H9 (cell line): ENCODE measurements around the gene OLIG1. TPM values are rescaled to one million over a fixed set of nuclear protein-coding genes. Genes with fewer than 3 reads are reported as not detected.

ENCODE experiments used
- DNase-seq: peaks from one replicate; pipeline ENCODE4 v3.0.0-alpha.2; 2017
- H2AFZ ChIP-seq: one replicate; pipeline ENCODE4 v1.6.1; 2013; ENCODE audit warnings: mild to moderate bottlenecking, low read length, control low read depth, moderate library complexity
- H2AK5ac ChIP-seq: 2 replicates; pipeline ENCODE4 v1.6.1; 2013; ENCODE audit warnings: low read length, control low read depth, mixed read lengths; ENCODE audit not compliant: insufficient read length
- H2BK120ac ChIP-seq: one replicate; pipeline ENCODE4 v1.6.1; 2013; ENCODE audit warnings: low read depth, mild to moderate bottlenecking, low read length, control low read depth, inconsistent platforms; ENCODE audit not compliant: poor library complexity, severe bottlenecking
- H2BK12ac ChIP-seq: 2 replicates; pipeline ENCODE4 v1.6.1; 2013; ENCODE audit warnings: low read length, control low read depth, mixed read lengths, low read depth; ENCODE audit not compliant: insufficient read length
- H2BK15ac ChIP-seq: 2 replicates; pipeline ENCODE4 v1.6.1; 2013; ENCODE audit warnings: low read depth, low read length, control low read depth
- H2BK20ac ChIP-seq: one replicate; pipeline ENCODE4 v1.6.1; 2013; ENCODE audit warnings: low read depth, mild to moderate bottlenecking, low read length, control low read depth, inconsistent platforms; ENCODE audit not compliant: poor library complexity, severe bottlenecking
- H2BK5ac ChIP-seq: 2 replicates; pipeline ENCODE4 v1.6.1; 2013; ENCODE audit warnings: low read length, control low read depth, mixed read lengths; ENCODE audit not compliant: insufficient read length
- H3K14ac ChIP-seq: 2 replicates; pipeline ENCODE4 v1.6.1; 2013; ENCODE audit warnings: low read length, control low read depth; ENCODE audit not compliant: insufficient read depth
- H3K18ac ChIP-seq: 2 replicates; pipeline ENCODE4 v1.6.1; 2013; ENCODE audit warnings: low read depth, mild to moderate bottlenecking, mixed read lengths, low read length, control low read depth; ENCODE audit not compliant: insufficient read length
- H3K23ac ChIP-seq: 2 replicates; pipeline ENCODE4 v1.6.1; 2013; ENCODE audit warnings: low read length, control low read depth, mixed read lengths, low read depth; ENCODE audit not compliant: insufficient read length
- H3K23me2 ChIP-seq: 2 replicates; pipeline ENCODE4 v1.6.1; 2013; ENCODE audit warnings: low read depth, mild to moderate bottlenecking, mixed read lengths, low read length, control low read depth; ENCODE audit not compliant: insufficient read length, poor library complexity, severe bottlenecking
- H3K27ac ChIP-seq: 2 replicates; pipeline ENCODE4 v1.5.1; 2013; ENCODE audit warnings: low read length, control low read depth, mixed read lengths, low read depth; ENCODE audit not compliant: insufficient read length
- H3K27me3 ChIP-seq: 2 replicates; pipeline ENCODE4 v1.6.1; 2013; ENCODE audit warnings: low read length, control low read depth, inconsistent platforms; ENCODE audit not compliant: insufficient read depth
- H3K4ac ChIP-seq: 2 replicates; pipeline ENCODE4 v1.6.1; 2013; ENCODE audit warnings: low read depth, mild to moderate bottlenecking, control low read depth, inconsistent platforms, low read length, moderate library complexity
- H3K4me1 ChIP-seq: 2 replicates; pipeline ENCODE4 v1.6.1; 2013; ENCODE audit warnings: low read length, control low read depth, inconsistent platforms; ENCODE audit not compliant: insufficient read depth
- H3K4me2 ChIP-seq: 2 replicates; pipeline ENCODE4 v1.6.1; 2013; ENCODE audit warnings: low read length, control low read depth, mixed read lengths; ENCODE audit not compliant: insufficient read length, insufficient read depth
- H3K56ac ChIP-seq: 2 replicates; pipeline ENCODE4 v1.6.1; 2013; ENCODE audit warnings: low read depth, mild to moderate bottlenecking, mixed read lengths, low read length, control low read depth; ENCODE audit not compliant: insufficient read length
- H3K79me1 ChIP-seq: 2 replicates; pipeline ENCODE4 v1.6.1; 2013; ENCODE audit warnings: low read depth, mild to moderate bottlenecking, moderate library complexity, low read length, control low read depth, inconsistent platforms; ENCODE audit not compliant: insufficient read depth, poor library complexity, severe bottlenecking
- H3K79me2 ChIP-seq: 2 replicates; pipeline ENCODE4 v1.6.1; 2013; ENCODE audit warnings: low read length, control low read depth, inconsistent platforms; ENCODE audit not compliant: insufficient read depth
- H3K9ac ChIP-seq: 2 replicates; pipeline ENCODE4 v1.6.1; 2013; ENCODE audit warnings: low read length, control low read depth, mixed read lengths; ENCODE audit not compliant: insufficient read length; ENCODE audit errors: extremely low read depth
- H3K9me3 ChIP-seq: one replicate; pipeline ENCODE4 v1.6.1; 2013; ENCODE audit warnings: low read depth, low read length, inconsistent platforms; ENCODE audit not compliant: control insufficient read depth
- H3T11ph ChIP-seq: one replicate; pipeline ENCODE4 v1.6.1; 2013; ENCODE audit warnings: mild to moderate bottlenecking, low read length, control low read depth, inconsistent platforms
- H4K20me1 ChIP-seq: one replicate; pipeline ENCODE4 v1.6.1; 2013; ENCODE audit not compliant: control insufficient read depth, insufficient read length, insufficient read depth
- H4K5ac ChIP-seq: 2 replicates; pipeline ENCODE4 v1.6.1; 2013; ENCODE audit warnings: low read depth, mild to moderate bottlenecking, mixed read lengths, low read length, control low read depth; ENCODE audit not compliant: insufficient read length
- H4K8ac ChIP-seq: replicated peaks from 2 replicates; pipeline ENCODE4 v1.6.1; 2013; ENCODE audit warnings: low read length, control low read depth, mixed read lengths, low read depth; ENCODE audit not compliant: insufficient read length
- H4K91ac ChIP-seq: 2 replicates; pipeline ENCODE4 v1.6.1; 2013; ENCODE audit warnings: low read depth, mild to moderate bottlenecking, moderate library complexity, mixed read lengths, low read length, control low read depth; ENCODE audit not compliant: insufficient read length
- H3K27ac Mint-ChIP-seq, 3 experiments: 2 replicates in 2 of 3; 3 replicates in 1 of 3; pipeline ENCODE4 v1.8.0; 2020 to 2021; ENCODE audit warnings: mixed read lengths in 3 of 3, mild to moderate bottlenecking in 1 of 3, moderate library complexity in 1 of 3
- H3K27me3 Mint-ChIP-seq: 2 replicates; pipeline ENCODE4 v1.8.0; 2021; ENCODE audit warnings: low read depth, mild to moderate bottlenecking, moderate library complexity, mixed read lengths
- H3K36me3 Mint-ChIP-seq, 3 experiments: 2 replicates in 2 of 3; 3 replicates in 1 of 3; pipeline ENCODE4 v1.8.0; 2020 to 2021; ENCODE audit warnings: low read depth in 3 of 3, mixed read lengths in 3 of 3; ENCODE audit not compliant: insufficient read depth in 1 of 3
- H3K4me1 Mint-ChIP-seq, 2 experiments: 2 replicates each; pipeline ENCODE4 v1.8.0; 2020; ENCODE audit warnings: mixed read lengths in 2 of 2
- H3K4me3 Mint-ChIP-seq, 2 experiments: 2 replicates in 1 of 2; 3 replicates in 1 of 2; pipeline ENCODE4 v1.8.0; 2020 to 2021; ENCODE audit warnings: mild to moderate bottlenecking in 2 of 2, mixed read lengths in 2 of 2, moderate library complexity in 1 of 2
- H3K9me3 Mint-ChIP-seq, 2 experiments: 2 replicates in 1 of 2; 3 replicates in 1 of 2; pipeline ENCODE4 v1.8.0; 2020; ENCODE audit warnings: mild to moderate bottlenecking in 2 of 2, mixed read lengths in 2 of 2, moderate library complexity in 1 of 2
- CTCF ChIP-seq: fragments of 200-600 bp; sonication (generic); conservative IDR thresholded peaks from 3 replicates; pipeline ENCODE4 v1.8.0; 2021; ENCODE audit warnings: antibody characterized with exemption, mild to moderate bottlenecking
- WGBS: extraction: QIAGEN DNeasy Blood & Tissue Kit; methylation state at CpG from one replicate; pipeline ENCODE4 v1.1.7; 2013; ENCODE audit warnings: missing lambda C conversion rate, low lambda C conversion rate, mixed read lengths; ENCODE audit not compliant: insufficient read length; ENCODE audit errors: extremely low coverage; 5-methylcytosine and 5-hydroxymethylcytosine counted together
- total RNA-seq: library from RNA; stranded (reverse); gene quantifications from 2 replicates; pipeline ENCODE4 v1.2.1, GENCODE V29; 2021

The OLIG1 gene
- total RNA-seq, 1 experiment from 2014 or later, result 0.31 TPM

- H3K4me1 ChIP-seq, result no peaks in the 10 kb centered on the region; the same call in 1 of the 2 replicates
- H3K36me3 Mint-ChIP-seq, result peaks cover 0 to 4% (median 0%) of the 10 kb centered on the region in 3 experiments; a peak in 1 of 7 replicates
- no peak overlapping the region for H3K14ac ChIP-seq
- H4K20me1 ChIP-seq, result no peaks in the 10 kb centered on the region
- no peak overlapping the region for H3K27ac ChIP-seq
- H3K23ac ChIP-seq, result no peak overlapping the region
- no peak for TF ChIP-seq CTCF
- H3K79me2 ChIP-seq, result no peaks in the 10 kb centered on the region
- peaks cover 8 to 12% of the 10 kb centered on the region in 2 experiments for H3K9me3 Mint-ChIP-seq
- no peak overlapping the region for H4K91ac ChIP-seq
- H3K23me2 ChIP-seq, result peaks cover 11% of the 10 kb centered on the region
- H3K4me3 Mint-ChIP-seq, result no peak overlapping the region
- no peak overlapping the region for H3K56ac ChIP-seq
- no peaks in the 10 kb centered on the region for H3K9me3 ChIP-seq
- no peak overlapping the region for H3K4ac ChIP-seq
- peaks cover 48% of the 10 kb centered on the region for H3K27me3 ChIP-seq
- H2BK120ac ChIP-seq, result no peak overlapping the region
- no peak overlapping the region for H3T11ph ChIP-seq
- no peak overlapping the region for H2AK5ac ChIP-seq
- H3K27ac Mint-ChIP-seq, result no peak overlapping the region
- WGBS, result no CpG with 5 or more reads among the region's 7 CpGs
- H3K9ac ChIP-seq, result no peak overlapping the region
- no peak overlapping the region for H2BK20ac ChIP-seq
- peaks cover 18 to 24% of the 10 kb centered on the region in 2 experiments for H3K4me1 Mint-ChIP-seq
- no peak overlapping the region for H3K4me2 ChIP-seq
- no peak for DNase-seq
- peaks cover 89% of the 10 kb centered on the region for H3K27me3 Mint-ChIP-seq
- no peak overlapping the region for H2BK12ac ChIP-seq
- no peak overlapping the region for H4K8ac ChIP-seq
- H4K5ac ChIP-seq, result no peak overlapping the region
- H2AFZ ChIP-seq, result no peak overlapping the region
- no peak overlapping the region for H3K18ac ChIP-seq
- H3K79me1 ChIP-seq, result no peaks in the 10 kb centered on the region
- H2BK15ac ChIP-seq, result no peak overlapping the region
- H2BK5ac ChIP-seq, result no peak overlapping the region
Measured at GRCh38 chr21:33067043-33067442, 2.9 kb upstream of the OLIG1 start.
